Osteoblast (primary cell): ENCODE results near the gene SERPINB6. TPM values are rescaled to one million over a fixed set of nuclear protein-coding genes. Genes with fewer than 3 reads are reported as not detected.
"Not testable (repeated sequence)": the region's sequence is repeated elsewhere in the genome, so short reads cannot be mapped to it uniquely, and the experiment has no call there.

Experiments used
- DNase-seq: peaks from one replicate; pipeline ENCODE4 v3.0.0; 2011; ENCODE audit warnings: low spot score, mixed read lengths; ENCODE audit not compliant: insufficient read length; ENCODE audit errors: missing footprints
- H2AFZ ChIP-seq: 2 replicates; pipeline ENCODE4 v1.6.0; 2011; ENCODE audit warnings: mild to moderate bottlenecking, low read length
- H3K27ac ChIP-seq: 2 replicates; pipeline ENCODE4 v1.5.1; 2011; ENCODE audit warnings: mild to moderate bottlenecking, low read depth, low read length, moderate library complexity
- H3K27me3 ChIP-seq: 2 replicates; pipeline ENCODE4 v1.6.0; 2012; ENCODE audit warnings: mild to moderate bottlenecking, control low read depth, inconsistent platforms, low read length, moderate library complexity; ENCODE audit not compliant: insufficient read depth
- H3K36me3 ChIP-seq: 2 replicates; pipeline ENCODE4 v1.5.1; 2011; ENCODE audit warnings: mild to moderate bottlenecking, low read length, control low read depth, moderate library complexity; ENCODE audit not compliant: insufficient read depth
- H3K4me1 ChIP-seq: 2 replicates; pipeline ENCODE4 v1.5.1; 2011; ENCODE audit warnings: mild to moderate bottlenecking, low read length, control low read depth, moderate library complexity; ENCODE audit not compliant: insufficient read depth
- H3K4me2 ChIP-seq: 2 replicates; pipeline ENCODE4 v1.6.0; 2011; ENCODE audit warnings: mild to moderate bottlenecking, low read length; ENCODE audit not compliant: insufficient read depth
- H3K4me3 ChIP-seq: fragments of 200-600 bp; sonication (generic); 3 replicates; pipeline ENCODE4 v1.5.1; 2012; ENCODE audit warnings: mild to moderate bottlenecking, low read length, inconsistent platforms; ENCODE audit not compliant: insufficient read depth
- H3K79me2 ChIP-seq: 2 replicates; pipeline ENCODE4 v1.6.0; 2012; ENCODE audit warnings: mild to moderate bottlenecking, low read length, control low read depth, inconsistent platforms; ENCODE audit not compliant: insufficient read depth
- H3K9me3 ChIP-seq: 2 replicates; pipeline ENCODE4 v1.5.1; 2011; ENCODE audit warnings: low read depth, low read length, control low read depth
- H4K20me1 ChIP-seq: 2 replicates; pipeline ENCODE4 v1.6.0; 2012; ENCODE audit warnings: mild to moderate bottlenecking, low read length, control low read depth; ENCODE audit not compliant: insufficient read depth
- total RNA-seq: library from RNA; depleted of rRNA; stranded (reverse); fragments of >200 nt; gene quantifications from 2 replicates; pipeline ENCODE4 v1.2.3, GENCODE V29; 2012
- TF ChIP-seq, protein P1 (sequence below): IDR thresholded peaks from 2 replicates; pipeline ENCODE4 v1.5.1; 2011; ENCODE audit warnings: mild to moderate bottlenecking, low read depth, low read length, moderate library complexity; ENCODE audit errors: extremely low read depth

The SERPINB6 gene
- total RNA-seq, 1 donor: 83.2 TPM

DNA sequence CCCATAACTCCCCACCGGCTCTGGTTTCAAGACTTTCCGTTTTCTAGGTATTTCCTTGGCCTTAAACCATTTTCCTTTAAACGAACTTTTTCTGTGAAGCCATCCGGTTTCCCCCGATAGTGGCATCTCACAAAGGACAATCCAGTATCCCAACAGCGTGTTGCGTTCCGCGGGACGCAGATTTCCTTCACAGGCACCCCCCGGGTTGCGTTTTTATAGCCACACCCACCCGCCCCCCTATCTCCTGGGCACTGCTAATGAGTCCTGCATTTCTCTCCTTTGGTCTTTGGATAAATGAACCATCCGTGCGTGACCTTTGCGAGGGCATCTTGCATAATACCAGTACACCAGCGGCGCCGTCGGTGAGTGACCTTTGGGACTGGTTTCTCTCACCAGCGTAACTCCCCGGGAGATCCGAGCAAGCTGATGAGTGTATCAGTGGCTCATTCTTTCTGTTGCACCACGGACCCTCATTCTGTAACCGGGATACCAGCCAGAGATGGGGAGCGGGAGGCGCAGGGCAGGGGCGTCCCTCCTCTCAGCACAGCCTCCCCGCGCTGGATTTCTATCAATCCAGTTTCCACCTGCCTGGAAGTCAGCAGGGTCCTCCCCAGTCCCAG is 27.7 kb upstream of the SERPINB6 start:
- Histone ChIP-seq H3K4me2 (peak overlapping the region; percentile 96), H3K4me3 (peak overlapping the region; percentile 94), H3K36me3 (no peaks in the 10 kb centered on the region), H3K27ac (peak overlapping the region; percentile 74), H3K4me1 (peaks cover 13% of the 10 kb centered on the region), H3K79me2 (no peaks in the 10 kb centered on the region), H3K9me3 (no peaks in the 10 kb centered on the region), H3K27me3 (no peaks in the 10 kb centered on the region), H2AFZ (peak overlapping the region; percentile 94), H4K20me1 (no peaks in the 10 kb centered on the region)
- peak; percentile 91 for DNase-seq
- TF ChIP-seq, protein P1, sequence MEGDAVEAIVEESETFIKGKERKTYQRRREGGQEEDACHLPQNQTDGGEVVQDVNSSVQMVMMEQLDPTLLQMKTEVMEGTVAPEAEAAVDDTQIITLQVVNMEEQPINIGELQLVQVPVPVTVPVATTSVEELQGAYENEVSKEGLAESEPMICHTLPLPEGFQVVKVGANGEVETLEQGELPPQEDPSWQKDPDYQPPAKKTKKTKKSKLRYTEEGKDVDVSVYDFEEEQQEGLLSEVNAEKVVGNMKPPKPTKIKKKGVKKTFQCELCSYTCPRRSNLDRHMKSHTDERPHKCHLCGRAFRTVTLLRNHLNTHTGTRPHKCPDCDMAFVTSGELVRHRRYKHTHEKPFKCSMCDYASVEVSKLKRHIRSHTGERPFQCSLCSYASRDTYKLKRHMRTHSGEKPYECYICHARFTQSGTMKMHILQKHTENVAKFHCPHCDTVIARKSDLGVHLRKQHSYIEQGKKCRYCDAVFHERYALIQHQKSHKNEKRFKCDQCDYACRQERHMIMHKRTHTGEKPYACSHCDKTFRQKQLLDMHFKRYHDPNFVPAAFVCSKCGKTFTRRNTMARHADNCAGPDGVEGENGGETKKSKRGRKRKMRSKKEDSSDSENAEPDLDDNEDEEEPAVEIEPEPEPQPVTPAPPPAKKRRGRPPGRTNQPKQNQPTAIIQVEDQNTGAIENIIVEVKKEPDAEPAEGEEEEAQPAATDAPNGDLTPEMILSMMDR: no peak

DNA sequence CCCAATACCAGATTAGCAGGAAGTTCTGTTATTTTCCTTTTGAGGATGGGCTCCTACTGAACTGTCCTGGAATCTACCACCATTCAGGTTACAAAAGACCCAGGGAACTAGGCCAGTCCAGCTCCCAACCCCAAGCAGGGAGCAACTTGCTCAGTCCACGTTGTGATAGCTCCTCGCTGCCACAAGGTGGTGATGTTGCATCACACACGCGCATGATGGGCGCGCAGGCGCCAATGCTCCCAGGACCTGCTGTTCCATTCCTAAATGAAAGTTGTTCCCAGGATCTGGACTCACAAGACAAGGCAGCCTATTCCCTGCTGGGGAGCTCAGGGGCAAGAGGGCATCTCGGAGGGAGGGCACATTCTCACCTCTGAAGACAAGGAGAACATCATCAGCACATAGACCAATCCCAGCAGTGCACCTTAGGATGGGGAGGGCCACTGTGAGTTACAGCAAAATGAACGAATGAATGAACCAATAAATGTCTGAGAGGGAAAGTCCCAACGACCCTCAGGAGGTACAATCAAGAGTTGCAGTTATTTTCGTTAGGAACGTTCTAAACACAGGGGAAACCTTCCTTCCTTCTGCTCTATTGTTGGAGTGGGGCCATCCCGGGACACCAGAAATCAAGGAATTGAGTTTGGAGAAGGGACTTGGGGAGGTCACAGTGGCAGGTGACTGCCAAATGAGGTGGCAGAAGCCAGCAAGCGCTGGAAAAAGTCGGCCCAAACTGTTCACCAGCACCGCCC is 27.1 kb upstream of the SERPINB6 start:
- not testable (repeated sequence) for H3K9me3 ChIP-seq, H4K20me1 ChIP-seq, H3K27me3 ChIP-seq, H3K79me2 ChIP-seq, DNase-seq, H3K36me3 ChIP-seq
- TF ChIP-seq, protein P1: peak; percentile 46
- Histone ChIP-seq H2AFZ (peak overlapping the region; percentile 30), H3K27ac (peak overlapping the region; percentile 74), H3K4me1 (peaks cover 13% of the 10 kb centered on the region), H3K4me2 (peak overlapping the region; percentile 96), H3K4me3 (peak overlapping the region; percentile 94)

DNA sequence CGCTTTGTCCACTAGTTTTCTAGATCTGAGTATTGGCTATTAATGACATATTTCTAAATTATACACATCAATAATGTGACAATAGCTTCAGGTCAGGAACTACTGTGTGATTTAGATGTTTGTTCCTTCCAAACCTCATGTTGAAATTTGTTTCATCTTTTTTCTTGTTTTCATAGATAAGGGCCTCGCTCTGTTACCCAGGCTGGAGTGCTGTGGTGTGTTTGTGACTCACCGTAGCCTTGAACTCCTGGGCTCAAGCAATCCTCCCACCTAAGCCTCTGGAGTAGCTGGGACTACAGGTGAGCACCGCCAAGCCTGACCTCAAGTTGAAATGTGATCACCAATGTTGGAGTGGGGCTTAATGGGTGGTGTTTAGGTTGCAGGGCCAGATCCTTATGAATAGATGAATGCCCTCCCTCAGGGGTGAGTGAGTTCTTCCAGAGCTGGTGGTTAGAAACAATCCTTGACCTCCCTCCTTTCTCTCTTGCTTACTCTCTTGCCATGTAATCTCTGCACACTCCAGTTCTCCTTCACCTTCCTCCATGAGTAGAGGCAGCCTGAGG is 22.5 kb upstream of the SERPINB6 start:
- no peaks in the 10 kb centered on the region for H3K36me3 ChIP-seq
- TF ChIP-seq, protein P1: no peak
- no peaks in the 10 kb centered on the region for H3K9me3 ChIP-seq
- H2AFZ ChIP-seq: no peak overlapping the region
- no peak overlapping the region for H3K4me3 ChIP-seq
- H4K20me1 ChIP-seq: no peaks in the 10 kb centered on the region
- H3K4me2 ChIP-seq: no peak overlapping the region
- DNase-seq: no peak
- H3K79me2 ChIP-seq: no peaks in the 10 kb centered on the region
- H3K27me3 ChIP-seq: no peaks in the 10 kb centered on the region
- H3K27ac ChIP-seq: no peak overlapping the region
- peaks cover 4% of the 10 kb centered on the region for H3K4me1 ChIP-seq

DNA sequence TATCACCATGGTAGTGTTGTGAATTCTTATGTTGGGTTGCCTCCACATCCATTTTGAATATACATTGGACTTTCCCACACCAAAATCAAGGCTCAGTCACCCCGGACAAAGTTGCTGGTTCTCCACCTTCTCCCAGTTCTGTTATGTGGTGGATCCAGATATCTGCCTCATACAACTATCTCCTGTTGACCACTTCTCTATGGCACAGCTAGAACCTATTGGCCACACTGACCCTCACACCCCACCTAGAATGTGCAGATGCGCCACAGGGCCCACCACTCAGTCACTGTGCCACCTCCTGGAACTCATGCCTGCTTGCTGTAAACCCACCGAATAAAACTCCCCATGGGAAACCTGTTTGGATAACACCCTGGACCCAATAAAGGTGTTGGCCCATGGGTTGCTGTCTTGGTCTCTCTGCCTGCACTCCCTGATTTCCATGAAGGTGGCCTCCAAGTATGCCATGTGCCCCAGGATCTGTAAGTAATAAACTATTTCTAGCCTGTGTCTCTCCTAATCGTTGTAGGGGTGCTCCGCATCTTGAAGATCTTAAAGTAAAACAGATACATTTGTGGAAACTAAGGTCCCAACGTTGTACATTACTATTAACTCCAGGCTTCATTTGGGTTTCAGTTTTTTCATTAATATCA is 21.1 kb upstream of the SERPINB6 start:
- no peak overlapping the region for H3K4me3 ChIP-seq
- no peaks in the 10 kb centered on the region for H4K20me1 ChIP-seq
- H3K27ac ChIP-seq: no peak overlapping the region
- no peaks in the 10 kb centered on the region for H3K9me3 ChIP-seq
- peaks cover 9% of the 10 kb centered on the region for H3K4me1 ChIP-seq
- H3K4me2 ChIP-seq: no peak overlapping the region
- TF ChIP-seq, protein P1: no peak
- peak; percentile 45 for DNase-seq
- no peaks in the 10 kb centered on the region for H3K36me3 ChIP-seq
- H3K27me3 ChIP-seq: no peaks in the 10 kb centered on the region
- no peaks in the 10 kb centered on the region for H3K79me2 ChIP-seq
- H2AFZ ChIP-seq: no peak overlapping the region
